ENCODE results near the gene TMEM59.

Gene TMEM59

GRCh38 chr1:54094001-54094729 is 41.2 kb upstream of the TMEM59 start:
- TF ChIP-seq CTCF (IDR thresholded peaks at IDR 0.05; ENCODE audit: insufficient read depth, low read depth, low read length, missing control alignments), result no peak
- H3K4me3 ChIP-seq (ENCODE audit: low read length), result no peak overlapping the region
- DNase-seq (ENCODE audit: low read depth), result no peak

- no peak for DNase-seq (ENCODE audit: low read depth)
- TF ChIP-seq CTCF (IDR thresholded peaks at IDR 0.05; ENCODE audit: insufficient read depth, low read depth, low read length, missing control alignments), result no peak
- no peak overlapping the region for H3K4me3 ChIP-seq (ENCODE audit: low read length)
Observed at GRCh38 chr1:54091666-54092065, 38.7 kb upstream of the TMEM59 start.

- no peak for DNase-seq (ENCODE audit: low read depth)
- TF ChIP-seq CTCF (IDR thresholded peaks at IDR 0.05; ENCODE audit: insufficient read depth, low read depth, low read length, missing control alignments), result no peak
- H3K4me3 ChIP-seq (ENCODE audit: low read length), result no peak overlapping the region
Observed at GRCh38 chr1:54088385-54088784, 35.4 kb upstream of the TMEM59 start.

GRCh38 chr1:54086754-54087153 is 33.8 kb upstream of the TMEM59 start:
- TF ChIP-seq CTCF (IDR thresholded peaks at IDR 0.05; ENCODE audit: insufficient read depth, low read depth, low read length, missing control alignments), result no peak
- no peak overlapping the region for H3K4me3 ChIP-seq (ENCODE audit: low read length)
- DNase-seq (ENCODE audit: low read depth), result no peak

GRCh38 chr1:54084794-54085193 is 31.8 kb upstream of the TMEM59 start:
- H3K4me3 ChIP-seq (ENCODE audit: low read length), result no peak overlapping the region
- no peak for DNase-seq (ENCODE audit: low read depth)
- TF ChIP-seq CTCF (IDR thresholded peaks at IDR 0.05; ENCODE audit: insufficient read depth, low read depth, low read length, missing control alignments), result no peak

GRCh38 chr1:54081306-54082270 is 28.6 kb upstream of the TMEM59 start:
- DNase-seq (ENCODE audit: low read depth), result peak; percentile 95
- peak; percentile 92 for TF ChIP-seq CTCF (IDR thresholded peaks at IDR 0.05; ENCODE audit: insufficient read depth, low read depth, low read length, missing control alignments)

More at GRCh38 chr1:54081306-54082270, 28.6 kb upstream of the TMEM59 start:
- no peak overlapping the region for H3K4me3 ChIP-seq (ENCODE audit: low read length)
